Vagina (tissue), 2 donors: ENCODE measurements around the gene IQCC. TPM values are rescaled to one million over a fixed set of nuclear protein-coding genes. Genes with fewer than 3 reads are reported as not detected.

Experiments used
- DNase-seq, 2 donors: peaks; one replicate each; pipeline ENCODE4 v3.0.0-alpha.2; 2017; ENCODE audit errors: extremely low spot score in 2 of 2
- H3K27ac ChIP-seq: fragments of 200-600 bp; sonication (generic); one replicate; pipeline ENCODE4 v1.5.1; 2019
- H3K27me3 ChIP-seq: fragments of 200-600 bp; sonication (generic); one replicate; pipeline ENCODE4 v1.5.1; 2019
- H3K36me3 ChIP-seq, 2 donors: fragments of 200-600 bp; sonication (generic); one replicate each; pipeline ENCODE4 v1.5.1; 2017 to 2019
- H3K4me1 ChIP-seq: fragments of 200-600 bp; sonication (generic); one replicate; pipeline ENCODE4 v1.5.1; 2019
- H3K4me3 ChIP-seq, 2 donors: fragments of 200-600 bp; sonication (generic); 1 replicate in 1 of 2; 2 replicates in 1 of 2; pipeline ENCODE4 v1.5.1; 2016 to 2019
- H3K9me3 ChIP-seq: fragments of 200-600 bp; sonication (generic); one replicate; pipeline ENCODE4 v1.5.1; 2019
- CTCF ChIP-seq, 3 experiments: fragments of 450-650 bp in 2 of 3; fragments of 200-600 bp in 1 of 3; sonication (generic) in 1 of 3; IDR thresholded peaks; one replicate each; pipeline ENCODE4 v1.5.1; 2017 to 2019; ENCODE audit warnings: antibody characterized with exemption in 3 of 3, mild to moderate bottlenecking in 2 of 3, moderate library complexity in 2 of 3
- POLR2A ChIP-seq, 2 donors: fragments of 450-650 bp; IDR thresholded peaks; one replicate each; pipeline ENCODE4 v1.6.1; 2017; ENCODE audit warnings: antibody characterized with exemption in 2 of 2, mild to moderate bottlenecking in 2 of 2, moderate library complexity in 2 of 2
- POLR2AphosphoS5 ChIP-seq, 2 donors: sonication (generic); formaldehyde crosslinking; IDR thresholded peaks; one replicate each; pipeline ENCODE4 v1.9.0; 2017; ENCODE audit warnings: antibody characterized with exemption in 2 of 2, mild to moderate bottlenecking in 2 of 2, low read depth in 1 of 2; ENCODE audit not compliant: insufficient read depth in 1 of 2
- intact Hi-C: fragments of 100-400 bp; cut with DNase I; formaldehyde crosslinking; loops from one replicate; pipeline ENCODE4 v1.15.1; 2023
- total RNA-seq: library from RNA; depleted of rRNA; stranded (reverse); fragments of >200 nt; gene quantifications from one replicate; pipeline ENCODE4 v1.2.3, GENCODE V29; 2016

IQCC gene
- total RNA-seq, 1 donor from 2014 or later, result not detected

DNA sequence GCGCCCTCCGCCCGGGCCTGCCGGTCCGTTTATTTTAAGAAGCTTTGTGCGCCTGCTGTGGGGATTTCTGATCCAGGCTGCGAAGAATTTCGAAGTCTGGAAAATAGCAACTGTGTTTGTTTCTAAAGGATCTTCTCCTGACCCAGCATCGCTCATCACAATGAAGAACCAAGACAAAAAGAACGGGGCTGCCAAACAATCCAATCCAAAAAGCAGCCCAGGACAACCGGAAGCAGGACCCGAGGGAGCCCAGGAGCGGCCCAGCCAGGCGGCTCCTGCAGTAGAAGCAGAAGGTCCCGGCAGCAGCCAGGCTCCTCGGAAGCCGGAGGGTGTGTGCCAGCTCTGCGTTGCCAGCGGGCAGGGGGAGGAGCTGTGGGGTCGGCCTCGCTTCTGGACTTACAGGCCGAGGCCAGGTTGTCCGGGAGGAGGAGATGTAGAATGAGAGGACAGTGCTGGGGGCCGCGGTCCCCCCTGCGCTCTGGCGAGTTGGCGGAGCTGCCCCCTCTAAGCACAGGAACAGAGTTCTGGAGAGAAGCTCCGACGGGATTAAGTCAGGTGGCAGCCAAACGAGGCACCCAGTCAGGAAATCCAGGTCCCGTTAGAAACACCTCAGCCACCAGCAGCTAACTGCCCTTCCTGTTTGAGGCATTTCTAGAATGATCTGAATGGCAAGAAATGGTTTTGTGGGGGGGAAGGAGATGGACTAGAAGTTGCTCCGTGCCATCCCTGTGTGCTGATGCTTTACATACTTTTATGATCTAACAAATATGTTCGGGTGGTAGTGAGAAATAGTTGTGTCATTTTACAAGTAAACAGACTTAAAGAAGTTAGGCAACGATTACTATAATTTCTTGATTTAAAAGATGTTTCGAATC is 25.0 kb upstream of the IQCC start:
- Histone ChIP-seq H3K9me3 (no peaks in the 10 kb centered on the region), H3K27me3 (no peaks in the 10 kb centered on the region), H3K27ac (peak overlapping the region; percentile 89), H3K36me3 (peaks cover 0 to 31% of the 10 kb centered on the region in 2 donors), H3K4me3 (peak overlapping the region; percentile 66 to 67), H3K4me1 (peaks cover 55% of the 10 kb centered on the region)
- DNase-seq, result no peak
- intact Hi-C loops, result no loop called here
- TF ChIP-seq CTCF (IDR thresholded peaks at IDR 0.05) (no peak), POLR2A (IDR thresholded peaks at IDR 0.05) (no peak), POLR2AphosphoS5 (IDR thresholded peaks at IDR 0.05; ENCODE audit: insufficient read depth in 1 of 2, low read depth in 1 of 2) (no peak)

GRCh38 chr1:32181065-32181464 is 24.4 kb upstream of the IQCC start:
- no peak for DNase-seq
- Histone ChIP-seq H3K9me3 (no peaks in the 10 kb centered on the region), H3K27ac (peak overlapping the region; percentile 89), H3K27me3 (no peaks in the 10 kb centered on the region), H3K36me3 (peaks cover 0 to 35% of the 10 kb centered on the region in 2 donors), H3K4me3 (peak overlapping the region; percentile 66 to 67), H3K4me1 (peaks cover 55% of the 10 kb centered on the region)
- no peak for TF ChIP-seq CTCF (IDR thresholded peaks at IDR 0.05)
- TF ChIP-seq POLR2A (IDR thresholded peaks at IDR 0.05), result no peak
- TF ChIP-seq POLR2AphosphoS5 (IDR thresholded peaks at IDR 0.05; ENCODE audit: insufficient read depth in 1 of 2, low read depth in 1 of 2), result no peak
- intact Hi-C loops, result no loop called here

DNA sequence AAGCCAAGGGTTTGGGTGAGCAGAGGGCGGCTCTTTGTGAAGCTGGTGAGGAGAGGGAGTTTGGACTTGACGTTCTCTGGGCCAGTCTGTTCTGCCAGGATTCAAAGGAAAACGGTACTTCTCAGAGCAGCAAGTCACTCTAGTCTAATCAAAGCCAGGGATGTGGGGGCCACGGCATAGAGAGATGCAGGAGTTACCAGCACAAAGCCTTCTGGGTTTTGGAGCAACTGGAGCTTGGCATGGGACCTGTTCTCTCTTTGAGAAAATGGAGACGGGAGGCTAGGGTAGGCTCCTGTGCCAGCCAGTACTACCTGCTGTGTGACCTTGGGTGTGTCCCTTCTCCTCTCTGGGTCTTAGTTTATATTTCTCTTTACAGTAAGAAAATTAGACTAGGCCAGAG is 23.9 kb upstream of the IQCC start:
- TF ChIP-seq CTCF (IDR thresholded peaks at IDR 0.05), result no peak
- no peak for TF ChIP-seq POLR2A (IDR thresholded peaks at IDR 0.05)
- TF ChIP-seq POLR2AphosphoS5 (IDR thresholded peaks at IDR 0.05; ENCODE audit: insufficient read depth in 1 of 2, low read depth in 1 of 2), result no peak
- no peak for DNase-seq
- peak overlapping the region; percentile 89 for H3K27ac ChIP-seq
- peaks cover 55% of the 10 kb centered on the region for H3K4me1 ChIP-seq
- H3K36me3 ChIP-seq, result peaks cover 0 to 39% of the 10 kb centered on the region in 2 donors
- no peaks in the 10 kb centered on the region for H3K9me3 ChIP-seq
- no peaks in the 10 kb centered on the region for H3K27me3 ChIP-seq
- H3K4me3 ChIP-seq, result peak overlapping the region; percentile 66 to 67
- intact Hi-C loops, result no loop called here

DNA sequence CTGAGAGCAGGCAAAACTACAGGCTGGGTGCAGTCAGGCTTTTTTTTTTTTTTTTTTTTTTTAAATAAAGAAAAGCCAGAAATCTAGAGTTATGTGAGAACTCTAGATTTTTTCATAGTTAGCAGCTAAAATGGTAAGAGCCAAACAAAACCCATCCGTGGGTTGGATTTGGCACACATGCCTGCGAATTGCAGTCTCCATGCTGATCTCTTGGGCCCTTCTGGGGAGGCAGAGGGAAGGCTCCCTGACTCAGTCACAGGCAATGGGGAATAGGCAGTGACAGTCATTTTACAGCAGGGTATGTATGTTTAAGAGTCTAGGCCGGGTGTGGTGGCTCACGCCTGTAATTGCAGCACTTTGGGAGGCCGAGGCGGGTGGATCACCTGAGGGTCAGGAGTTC is 23.4 kb upstream of the IQCC start:
- H3K36me3 ChIP-seq, result peaks cover 0 to 39% of the 10 kb centered on the region in 2 donors
- intact Hi-C loops, result no loop called here
- TF ChIP-seq POLR2AphosphoS5 (IDR thresholded peaks at IDR 0.05; ENCODE audit: insufficient read depth in 1 of 2, low read depth in 1 of 2) (no peak), CTCF (IDR thresholded peaks at IDR 0.05) (no peak), POLR2A (IDR thresholded peaks at IDR 0.05) (no peak)
- H3K4me3 ChIP-seq, result no peak overlapping the region
- no peaks in the 10 kb centered on the region for H3K27me3 ChIP-seq
- peaks cover 55% of the 10 kb centered on the region for H3K4me1 ChIP-seq
- no peaks in the 10 kb centered on the region for H3K9me3 ChIP-seq
- no peak for DNase-seq
- no peak overlapping the region for H3K27ac ChIP-seq

- Histone ChIP-seq H3K36me3 (peaks cover 0 to 64% of the 10 kb centered on the region in 2 donors), H3K4me1 (peaks cover 49% of the 10 kb centered on the region), H3K27ac (no peak overlapping the region), H3K27me3 (no peaks in the 10 kb centered on the region), H3K9me3 (no peaks in the 10 kb centered on the region), H3K4me3 (no peak overlapping the region)
- DNase-seq, result no peak
- TF ChIP-seq CTCF (IDR thresholded peaks at IDR 0.05) (no peak), POLR2A (IDR thresholded peaks at IDR 0.05) (no peak), POLR2AphosphoS5 (IDR thresholded peaks at IDR 0.05; ENCODE audit: insufficient read depth in 1 of 2, low read depth in 1 of 2) (no peak)
- intact Hi-C loops, result no loop called here
These were observed 20.8 kb upstream of the IQCC start for GRCh38 chr1:32184650-32185049.
